Activated naive CD4-positive, alpha-beta T cell (primary cell): ENCODE data around the gene KRT6B.
"Not testable (repeated sequence)": the region's sequence is repeated elsewhere in the genome, so short reads cannot be mapped to it uniquely, and the experiment has no call there.

Experiments used
- DNase-seq, 4 experiments: peaks; one replicate each; lab custom pipeline; 2025; lab: John Stamatoyannopoulos, UW

KRT6B gene

GRCh38 chr12:52452101-52452500 lies at the start of gene KRT6B:
KRT6B (minus strand) TSS chr12:52452146; CDS start chr12:52452078, 68 bp downstream.
- DNase-seq = no peak

- DNase-seq = no peak
These were observed 49.5 kb upstream of the KRT6B start for GRCh38 chr12:52501490-52501889.

GRCh38 chr12:52500574-52500973 lies 48.6 kb upstream of the KRT6B start:
- DNase-seq = not testable (repeated sequence)

GRCh38 chr12:52499806-52500560 lies 48.0 kb upstream of the KRT6B start:
- no peak for DNase-seq

- DNase-seq = no peak
These were observed 47.0 kb upstream of the KRT6B start for GRCh38 chr12:52498946-52499345.

GRCh38 chr12:52497975-52498374 lies 46.0 kb upstream of the KRT6B start:
- no peak for DNase-seq

- DNase-seq = no peak
These were observed 44.7 kb upstream of the KRT6B start for GRCh38 chr12:52496590-52497071.

GRCh38 chr12:52496054-52496453 lies 44.1 kb upstream of the KRT6B start:
- no peak for DNase-seq

GRCh38 chr12:52495389-52495788 lies 43.4 kb upstream of the KRT6B start:
- no peak for DNase-seq

GRCh38 chr12:52494518-52494917 lies 42.6 kb upstream of the KRT6B start:
- DNase-seq = no peak

- DNase-seq = no peak
These were observed 42.2 kb upstream of the KRT6B start for GRCh38 chr12:52494100-52494499.

GRCh38 chr12:52493172-52493571 lies 41.2 kb upstream of the KRT6B start, which contains the start of gene KRT6A:
KRT6A (minus strand) TSS chr12:52493257; CDS start chr12:52493188, 69 bp downstream.
- no peak for DNase-seq

GRCh38 chr12:52492405-52492804 lies 40.5 kb upstream of the KRT6B start:
- not testable (repeated sequence) for DNase-seq

GRCh38 chr12:52491495-52491894 lies 39.5 kb upstream of the KRT6B start:
- not testable (repeated sequence) for DNase-seq

- no peak for DNase-seq
These were observed 36.8 kb upstream of the KRT6B start for GRCh38 chr12:52488736-52489135.

- not testable (repeated sequence) for DNase-seq
These were observed 35.9 kb upstream of the KRT6B start for GRCh38 chr12:52487744-52488443.

GRCh38 chr12:52487211-52487610 lies 35.3 kb upstream of the KRT6B start:
- no peak for DNase-seq

GRCh38 chr12:52486166-52487105 lies 34.5 kb upstream of the KRT6B start:
- no peak for DNase-seq

GRCh38 chr12:52480073-52480472 lies 28.1 kb upstream of the KRT6B start:
- no peak for DNase-seq

GRCh38 chr12:52477651-52478050 lies 25.7 kb upstream of the KRT6B start:
- no peak for DNase-seq

GRCh38 chr12:52474212-52474611 lies 22.3 kb upstream of the KRT6B start:
- no peak for DNase-seq

- no peak for DNase-seq
These were observed 21.8 kb upstream of the KRT6B start, which contains the start of gene KRT6C for GRCh38 chr12:52473768-52474167. KRT6C (minus strand) TSS chr12:52473805; CDS start chr12:52473737, 68 bp downstream.
